HepG2 (cell line): ENCODE data around the gene C1QTNF1. TPM values are rescaled to one million over a fixed set of nuclear protein-coding genes. Genes with fewer than 3 reads are reported as not detected.
A peak's percentile ranks its signal among the peaks of the same experiment; 100 is the strongest.

Experiments
- CCDC6 ChIP-seq: sonication (generic); formaldehyde crosslinking; IDR thresholded peaks from 2 replicates; pipeline ENCODE4 v1.8.1; 2022; ENCODE audit warnings: mild to moderate bottlenecking, missing genetic modification reagents, moderate library complexity
- FOXK1 ChIP-seq: sonication (generic); formaldehyde crosslinking; IDR thresholded peaks from 2 replicates; pipeline ENCODE4 v1.4.0; 2020; ENCODE audit warnings: low read depth, missing genetic modification reagents, borderline replicate concordance
- HNF1B ChIP-seq: sonication (generic); formaldehyde crosslinking; IDR thresholded peaks from 2 replicates; pipeline ENCODE4 v1.5.1; 2020; ENCODE audit warnings: mild to moderate bottlenecking, moderate library complexity, missing genetic modification reagents
- KDM3A ChIP-seq: IDR thresholded peaks from 2 replicates; pipeline ENCODE4 v1.6.1; 2018; ENCODE audit warnings: low read depth, missing compliant biosample characterization
- MAZ ChIP-seq, 2 experiments: sonication (generic) in 1 of 2; formaldehyde crosslinking in 1 of 2; IDR thresholded peaks; 2 replicates each; pipeline versions ENCODE4 v1.5.0 to v1.6.1; 2012 to 2020; ENCODE audit warnings: low read depth in 2 of 2, mild to moderate bottlenecking in 2 of 2, borderline replicate concordance in 1 of 2, improper control_type of control experiment in 1 of 2, low read length in 1 of 2, missing genetic modification reagents in 1 of 2, moderate library complexity in 1 of 2
- NR0B2 ChIP-seq: sonication (generic); formaldehyde crosslinking; IDR thresholded peaks from 2 replicates; pipeline ENCODE4 v1.4.0; 2020; ENCODE audit warnings: mild to moderate bottlenecking, missing genetic modification reagents
- PREB ChIP-seq: sonication (generic); formaldehyde crosslinking; IDR thresholded peaks from 2 replicates; pipeline ENCODE4 v1.4.0; 2020; ENCODE audit warnings: missing genetic modification reagents
- ZNF280B ChIP-seq: sonication (generic); formaldehyde crosslinking; IDR thresholded peaks from 2 replicates; pipeline ENCODE4 v1.5.0; 2020; ENCODE audit warnings: missing genetic modification reagents, mild to moderate bottlenecking, borderline replicate concordance
- ZNF407 ChIP-seq: sonication (generic); formaldehyde crosslinking; IDR thresholded peaks from one replicate; pipeline ENCODE4 v1.5.1; 2020; ENCODE audit warnings: mild to moderate bottlenecking, missing genetic modification reagents; ENCODE audit errors: not compliant biosample characterization
- ZNF510 ChIP-seq: sonication (generic); formaldehyde crosslinking; IDR thresholded peaks from 2 replicates; pipeline ENCODE4 v1.4.0; 2020; ENCODE audit warnings: low read depth, mild to moderate bottlenecking, missing genetic modification reagents
- ZNF639 ChIP-seq: conservative IDR thresholded peaks from 2 replicates; pipeline ENCODE4 v1.6.1; 2018; ENCODE audit warnings: missing genetic modification reagents
- polyA plus RNA-seq, 8 experiments: library from polyadenylated mRNA; depleted of rRNA in 3 of 8; stranded (reverse) in 7 of 8; unstranded in 1 of 8; fragments of >200 nt; fragmentation: Illumina TruSeq in 4 of 8; extraction: Trizol in 4 of 8; gene quantifications; 2 replicates each; pipeline versions ENCODE4 v1.2.1 to v1.2.3, GENCODE V29; 2011 to 2016; ENCODE audit warnings: low read depth in 4 of 8, missing spikeins in 1 of 8, mixed read lengths in 1 of 8; ENCODE audit not compliant: insufficient read depth in 1 of 8
- total RNA-seq, 5 experiments: library from RNA; depleted of rRNA; stranded (reverse); fragments of >200 nt; fragmentation: Illumina TruSeq; extraction: Trizol; gene quantifications; 2 replicates each; pipeline ENCODE4 v1.2.3, GENCODE V29; 2016; ENCODE audit warnings: low read depth in 1 of 5

Gene C1QTNF1
- total and polyA plus RNA-seq, 2 of the 13 experiments (the other 11 are each of a cell fraction or from before 2014, with no cell fraction given), result 0.18 to 0.86 TPM

GRCh38 chr17:78979780-78980623, 44.0 kb upstream of the C1QTNF1 start, which contains the start of gene LGALS3BP (continued):
- peak; percentile 61 for TF ChIP-seq ZNF280B (CRISPR knock-in tag)
- TF ChIP-seq NR0B2 (CRISPR knock-in tag), result 0 out of 2 replicates have a peak, but pooled peaks have one; percentile 4
- 0 out of 2 replicates have a peak, but pooled peaks have one; percentile 35 for TF ChIP-seq FOXK1 (CRISPR knock-in tag)
- TF ChIP-seq CCDC6 (CRISPR knock-in tag), result peak; percentile 71; the same call in 1 of the 2 replicates
- no peak for TF ChIP-seq PREB (CRISPR knock-in tag)
- TF ChIP-seq KDM3A (CRISPR knock-in tag), result 0 out of 2 replicates have a peak, but pooled peaks have one; percentile 19
- TF ChIP-seq ZNF510 (CRISPR knock-in tag), result no peak; the same call in 1 of the 2 replicates
- no peak for TF ChIP-seq MAZ (IDR thresholded peaks at IDR 0.05; ENCODE audit: borderline replicate concordance, low read depth, low read length)
- peak; percentile 14 for TF ChIP-seq MAZ (CRISPR knock-in tag; IDR thresholded peaks at IDR 0.05; ENCODE audit: low read depth)
- TF ChIP-seq HNF1B (CRISPR knock-in tag), result 0 out of 2 replicates have a peak, but pooled peaks have one; percentile 26
- peak; percentile 25 for TF ChIP-seq ZNF407 (CRISPR knock-in tag)
- no peak for TF ChIP-seq ZNF639 (CRISPR knock-in tag)
